HG03460 (cell line): ENCODE data around the gene OR51L1.
"Not testable (repeated sequence)": the region's sequence is repeated elsewhere in the genome, so short reads cannot be mapped to it uniquely, and the experiment has no call there.

Experiments used
- ATAC-seq: cut with Tn5 transposase; IDR thresholded peaks from one replicate; pipeline ENCODE4 v1.9.1; 2021; ENCODE audit not compliant: unreplicated experiment

Gene OR51L1

GRCh38 chr11:4994551-4994950 is at the start of gene OR51L1:
Gene OR51L1 (plus strand): TSS chr11:4994851. CDS start chr11:4998983, 4,132 bp downstream.
- ATAC-seq: no peak

GRCh38 chr11:4947505-4947904 is 47.1 kb upstream of the OR51L1 start, which contains the start of gene OR51A4:
Gene OR51A4 (minus strand): TSS chr11:4947605. CDS start chr11:4947100, 505 bp downstream.
- ATAC-seq: no peak

GRCh38 chr11:4955613-4956012 is 39.0 kb upstream of the OR51L1 start, which contains the start of gene OR51A2:
Gene OR51A2 (minus strand): TSS chr11:4955713. CDS start chr11:4955713, 0 bp downstream.
- ATAC-seq: not testable (repeated sequence)

- no peak for ATAC-seq
Measured at GRCh38 chr11:4957396-4957795, 37.3 kb upstream of the OR51L1 start.

- no peak for ATAC-seq
Measured at GRCh38 chr11:4960877-4961276, 33.8 kb upstream of the OR51L1 start.

- ATAC-seq: no peak
Measured at GRCh38 chr11:4962816-4963215, 31.8 kb upstream of the OR51L1 start.

GRCh38 chr11:4975436-4975835 is 19.2 kb upstream of the OR51L1 start:
- ATAC-seq: no peak

GRCh38 chr11:4979036-4979435 is 15.6 kb upstream of the OR51L1 start:
- no peak for ATAC-seq

- no peak for ATAC-seq
Measured at GRCh38 chr11:4982678-4983077, 12.0 kb upstream of the OR51L1 start.

GRCh38 chr11:4983841-4984240 is 10.8 kb upstream of the OR51L1 start:
- ATAC-seq: no peak

GRCh38 chr11:4991060-4991459 is 3.6 kb upstream of the OR51L1 start:
- ATAC-seq: no peak

- ATAC-seq: no peak
Measured at GRCh38 chr11:5004424-5005274, 10.0 kb downstream of the OR51L1 start.

GRCh38 chr11:5007561-5007960 is 12.9 kb downstream of the OR51L1 start:
- ATAC-seq: no peak

GRCh38 chr11:5011254-5011653 is 16.6 kb downstream of the OR51L1 start:
- ATAC-seq: no peak

GRCh38 chr11:5013012-5013411 is 18.4 kb downstream of the OR51L1 start:
- no peak for ATAC-seq

GRCh38 chr11:5021996-5022395 is 27.3 kb downstream of the OR51L1 start:
- no peak for ATAC-seq

- ATAC-seq: no peak
Measured at GRCh38 chr11:5036669-5037068, 42.0 kb downstream of the OR51L1 start.

- no peak for ATAC-seq
Measured at GRCh38 chr11:5037926-5038325, 43.3 kb downstream of the OR51L1 start.

GRCh38 chr11:5038341-5038740 is 43.7 kb downstream of the OR51L1 start:
- ATAC-seq: no peak

GRCh38 chr11:5040876-5041275 is 46.2 kb downstream of the OR51L1 start:
- ATAC-seq: no peak

- no peak for ATAC-seq
Measured at GRCh38 chr11:5042091-5042490, 47.4 kb downstream of the OR51L1 start.

- no peak for ATAC-seq
Measured at GRCh38 chr11:5043380-5043779, 48.7 kb downstream of the OR51L1 start.

- no peak for ATAC-seq
Measured at GRCh38 chr11:5046226-5046625, 51.6 kb downstream of the OR51L1 start, which contains the start of gene OR52J3. Gene OR52J3 (plus strand): TSS chr11:5046526. CDS start chr11:5046526, 0 bp downstream.
